HG03571 (cell line): ENCODE measurements around the gene LY6G6C.

Experiments used
- ATAC-seq: cut with Tn5 transposase; IDR thresholded peaks from one replicate; pipeline ENCODE4 v1.9.1; 2021; ENCODE audit not compliant: unreplicated experiment

LY6G6C gene

DNA sequence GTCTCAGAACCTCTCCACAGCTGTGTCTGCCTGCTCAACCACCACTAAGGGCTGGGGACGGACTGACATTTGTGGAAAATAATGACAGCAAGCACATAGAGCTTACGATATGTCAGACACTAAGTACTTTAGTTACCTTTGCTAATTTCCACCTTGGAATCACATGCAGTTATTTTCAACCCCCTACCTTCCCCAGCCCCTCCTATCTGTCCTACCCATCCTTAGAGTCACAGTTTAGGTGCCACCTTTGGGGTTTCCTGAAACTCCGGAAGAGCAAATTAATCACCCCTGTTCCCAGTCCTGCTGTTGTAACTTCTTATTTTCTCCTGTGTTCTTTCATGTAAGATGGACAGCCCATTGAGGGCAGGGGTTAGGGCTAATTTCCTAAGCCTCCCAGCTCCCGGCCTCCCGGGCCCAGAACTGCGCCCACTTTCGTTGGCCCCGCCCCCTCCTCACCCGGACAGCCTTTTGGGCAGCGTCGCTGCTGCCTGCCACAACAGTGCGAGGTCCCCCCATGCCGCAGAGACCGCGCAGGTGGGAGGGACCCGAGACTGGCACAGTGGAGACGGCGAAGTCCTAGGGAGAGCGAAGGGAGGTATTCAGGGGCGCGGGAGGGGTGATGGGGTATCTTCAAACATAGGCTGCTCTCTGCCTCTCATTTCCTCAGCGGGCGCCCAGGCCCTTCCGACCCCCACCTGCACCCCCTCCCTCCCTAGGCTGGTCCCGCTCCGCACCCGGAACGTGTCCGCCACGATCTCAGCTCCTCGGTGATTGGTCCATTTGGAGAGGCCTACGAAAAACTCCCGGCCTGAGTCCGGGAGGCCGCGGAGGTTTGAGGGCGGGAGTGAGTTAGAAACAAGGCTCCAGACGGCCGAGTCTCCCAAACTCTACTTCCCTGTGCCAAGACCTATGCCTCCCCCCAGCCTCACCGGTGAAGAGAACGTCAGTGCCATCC is 6.4 kb upstream of the LY6G6C start:
- no peak for ATAC-seq

DNA sequence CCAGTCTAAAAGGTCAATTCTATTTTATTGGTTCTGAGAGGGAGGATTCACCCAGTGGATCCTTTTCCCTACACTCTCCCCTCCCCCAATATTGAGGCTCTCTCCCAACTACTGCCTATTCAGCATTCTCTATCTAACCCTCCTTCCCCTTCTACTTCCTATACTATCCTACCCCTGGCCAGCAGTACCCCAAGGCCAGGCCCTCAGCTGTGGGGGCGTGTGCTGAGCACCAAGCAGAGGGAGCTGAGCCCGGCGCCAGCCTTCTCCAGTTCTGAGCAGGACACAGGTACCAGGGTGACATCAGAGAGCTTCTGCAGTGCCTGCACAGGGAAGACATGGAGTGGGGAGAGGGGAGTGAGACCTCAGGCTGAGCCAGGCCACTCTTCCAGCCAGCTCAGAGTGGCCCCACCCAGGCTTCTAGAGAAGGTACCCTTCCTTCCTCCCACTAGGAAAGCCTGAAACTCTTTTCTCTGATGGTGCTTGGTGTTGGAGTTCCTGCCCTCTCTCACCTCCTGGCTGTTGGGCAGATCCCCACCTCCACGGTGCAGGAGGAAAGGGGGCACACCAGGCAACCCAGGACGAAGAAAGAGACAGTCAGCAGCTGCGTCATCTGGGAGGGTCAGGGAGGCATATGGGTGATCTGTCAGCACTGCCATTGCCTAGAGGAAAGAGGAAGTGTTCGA is 5.6 kb upstream of the LY6G6C start:
- no peak for ATAC-seq

GRCh38 chr6:31725502-31726350 is 4.2 kb upstream of the LY6G6C start:
- ATAC-seq = no peak

- ATAC-seq = no peak
Observed at GRCh38 chr6:31723980-31724691, 2.6 kb upstream of the LY6G6C start.

GRCh38 chr6:31723245-31723979 is 1.9 kb upstream of the LY6G6C start, which contains the start of gene MPIG6B:
TSS of gene MPIG6B (plus strand) at chr6:31723373. CDS start at chr6:31723384, 11 bp downstream.
- ATAC-seq = no peak

DNA sequence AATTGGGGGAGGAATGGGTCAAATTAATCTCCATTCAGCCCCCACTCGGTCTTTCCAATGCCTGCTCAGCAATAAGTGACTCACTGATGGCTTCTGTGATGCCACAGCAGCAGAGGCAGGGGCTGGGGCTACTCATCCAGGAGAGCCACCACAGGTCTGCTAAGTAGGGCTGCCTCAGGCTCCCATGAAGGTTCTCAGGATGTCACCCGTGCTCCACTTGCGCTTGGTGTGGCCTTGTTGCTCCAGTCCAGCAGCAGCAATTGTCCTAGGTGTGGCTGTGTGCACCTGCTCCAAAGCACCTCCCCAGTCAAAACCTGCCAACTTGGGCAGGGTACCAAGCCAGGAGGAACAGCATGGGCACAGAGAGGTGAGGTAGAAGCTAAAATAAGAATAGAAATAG is 627 bp upstream of the LY6G6C start:
- ATAC-seq = no peak

DNA sequence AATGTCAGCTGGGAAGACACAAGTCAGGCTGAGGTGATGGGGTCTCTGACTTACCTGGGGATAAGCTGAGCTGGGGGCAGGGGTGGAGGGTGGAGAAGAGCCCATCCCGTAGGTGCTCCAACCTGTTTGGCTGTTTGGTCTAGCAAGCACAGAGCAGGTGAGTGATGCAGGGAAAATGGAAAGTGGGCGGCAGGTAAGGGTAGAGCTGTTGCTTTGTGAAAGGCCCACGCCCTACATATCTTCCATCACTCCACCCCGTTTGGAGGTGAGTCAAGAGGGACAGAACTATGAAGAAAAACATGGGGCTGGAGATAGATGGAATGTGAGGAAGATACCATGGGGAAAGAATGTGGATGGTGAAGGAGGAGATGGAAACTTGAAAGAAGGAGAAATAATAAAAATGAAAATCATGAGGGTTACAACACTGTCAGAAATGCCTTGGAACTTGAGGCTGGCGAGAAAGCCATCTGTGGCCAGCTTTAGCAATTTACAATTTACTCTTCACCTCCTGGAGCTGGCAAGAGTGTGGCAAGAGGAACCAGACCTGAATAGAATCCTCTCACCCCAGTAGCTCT is 1.3 kb downstream of the LY6G6C start:
- no peak for ATAC-seq

- no peak for ATAC-seq
Observed at GRCh38 chr6:31719001-31719400, 2.5 kb downstream of the LY6G6C start.

DNA sequence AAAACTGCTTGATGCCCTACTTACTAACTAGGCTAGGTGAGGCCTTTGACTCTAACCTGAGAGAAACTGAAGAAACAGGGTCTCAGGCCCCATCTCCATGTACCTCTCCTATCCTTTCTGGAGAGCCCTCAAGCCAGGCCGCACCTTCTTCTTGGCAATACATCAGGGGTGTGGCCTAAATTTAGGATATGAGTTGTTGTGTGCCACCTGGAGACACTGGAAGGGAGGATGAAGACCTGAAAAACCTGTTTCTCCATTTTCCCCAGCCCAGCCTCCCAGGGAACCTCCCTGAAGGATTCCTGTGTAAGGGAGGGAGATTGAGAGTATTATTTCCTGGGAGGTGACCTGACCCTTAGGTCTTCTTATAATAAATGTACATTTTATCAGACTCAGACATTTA is 3.3 kb downstream of the LY6G6C start:
- ATAC-seq = no peak

GRCh38 chr6:31717499-31718222 is 3.9 kb downstream of the LY6G6C start:
- no peak for ATAC-seq

- no peak for ATAC-seq
Observed at GRCh38 chr6:31715022-31715958, 6.3 kb downstream of the LY6G6C start, which contains the start of gene LY6G6D. TSS of gene LY6G6D (plus strand) at chr6:31715348. CDS start at chr6:31715356, 8 bp downstream.

DNA sequence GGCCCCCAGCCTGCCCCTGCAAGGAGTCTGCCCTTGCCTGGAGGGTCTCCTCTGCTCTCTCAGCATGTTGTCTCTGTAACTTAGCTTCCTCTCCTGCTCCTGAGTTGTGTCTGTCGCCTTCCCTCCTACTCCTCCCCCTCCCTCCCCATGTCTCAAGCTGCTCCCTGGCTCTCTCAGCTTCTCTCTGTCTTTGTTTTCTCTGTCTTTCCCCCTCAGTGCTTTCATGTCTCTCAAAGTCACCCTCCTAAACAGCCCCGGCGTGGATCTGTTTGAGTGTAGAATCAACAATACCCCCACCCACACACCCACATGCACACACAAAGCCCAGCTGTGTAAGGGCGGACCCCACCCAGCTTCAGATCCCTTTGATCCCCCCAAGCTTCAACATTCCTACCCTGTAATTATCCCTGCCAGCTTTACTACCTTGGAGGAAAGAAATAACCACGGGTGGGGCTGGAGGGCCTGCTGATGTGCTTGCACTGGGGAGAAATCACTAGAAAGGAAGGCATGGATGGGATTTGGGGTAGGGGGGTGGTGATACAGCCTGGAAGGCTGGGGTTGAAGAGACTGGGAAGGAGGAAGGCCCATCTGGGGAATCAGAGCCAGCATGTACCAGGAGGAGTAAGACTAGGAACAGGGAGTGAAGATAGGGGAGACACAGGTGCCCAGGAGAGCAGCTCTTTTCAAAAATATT is 7.4 kb downstream of the LY6G6C start:
- no peak for ATAC-seq

DNA sequence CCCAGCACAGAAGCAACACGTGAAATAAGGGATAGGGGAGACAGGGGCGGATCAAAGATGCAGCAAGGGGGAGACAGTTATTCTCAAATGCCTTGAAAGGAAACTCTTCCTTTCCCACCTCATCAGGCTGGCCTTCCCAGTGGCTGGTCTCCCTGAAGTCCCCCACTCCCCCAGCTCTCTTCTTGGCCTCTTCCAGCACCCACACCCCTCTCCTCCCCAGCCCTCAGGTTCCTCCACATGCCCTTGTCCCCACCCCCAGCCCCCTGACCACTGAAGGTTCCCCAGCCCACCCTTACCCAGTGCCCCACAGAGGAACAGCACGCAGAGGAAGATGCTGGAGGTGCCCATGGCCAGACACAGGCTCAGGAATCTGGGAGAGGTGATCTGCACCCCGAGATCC is 8.1 kb downstream of the LY6G6C start:
- ATAC-seq = no peak

DNA sequence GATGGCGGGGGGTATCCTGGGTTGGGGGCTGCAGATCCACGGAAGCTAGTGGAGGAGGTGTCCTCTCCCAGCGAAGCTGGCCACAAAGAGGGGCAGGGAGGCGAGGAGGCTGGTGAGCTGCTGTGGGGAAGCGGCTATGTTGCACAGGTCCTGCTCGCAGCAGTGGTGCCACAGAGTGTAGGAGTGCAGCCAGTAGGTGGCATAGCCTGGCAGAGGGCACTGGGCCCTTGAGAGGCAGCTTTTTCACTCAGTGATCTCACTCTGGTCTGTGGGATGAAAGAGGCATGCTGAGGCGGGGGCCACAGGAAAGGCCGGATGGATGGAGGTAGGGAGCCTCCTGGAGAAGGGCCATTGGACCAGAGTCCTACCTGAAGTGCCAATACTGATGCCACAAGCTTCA is 9.2 kb downstream of the LY6G6C start:
- ATAC-seq = no peak

- ATAC-seq = no peak
Observed at GRCh38 chr6:31711233-31711632, 10.3 kb downstream of the LY6G6C start.

DNA sequence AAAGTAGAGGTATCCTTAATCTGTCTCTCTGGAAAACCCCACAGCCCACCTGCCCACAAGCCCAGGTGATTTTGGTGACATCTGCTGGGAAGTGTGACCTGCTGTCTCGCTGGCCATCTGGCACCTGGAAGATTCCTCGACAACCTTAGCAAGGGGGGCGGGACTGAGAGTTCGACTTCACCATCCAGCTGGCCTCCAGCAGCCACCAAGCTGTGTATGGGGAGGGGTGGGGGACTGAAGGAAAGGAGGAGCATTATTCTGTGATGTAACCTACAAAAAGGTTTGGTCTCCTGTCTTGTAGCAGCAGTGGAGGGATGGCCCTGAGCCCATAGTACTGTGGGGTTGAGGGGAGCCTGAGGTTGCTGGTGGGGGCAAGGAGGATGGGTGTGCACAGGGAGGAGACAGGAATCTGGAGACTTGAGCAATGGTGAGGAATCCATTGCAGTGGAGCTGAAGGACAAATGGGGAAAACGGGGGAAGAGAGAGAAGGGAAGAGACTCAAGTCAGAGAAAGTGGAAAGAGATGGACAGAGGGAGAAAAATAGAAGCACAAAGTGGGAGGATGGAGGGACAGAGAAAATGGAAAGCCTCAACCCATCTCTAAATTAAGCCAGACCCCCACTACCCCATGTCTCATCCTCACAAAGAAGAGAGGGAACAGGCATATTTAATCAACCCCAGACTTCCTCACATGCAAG is 10.9 kb downstream of the LY6G6C start:
- no peak for ATAC-seq
